Measurements from ENCODE around the gene WIPF3. TPM values are rescaled to one million over a fixed set of nuclear protein-coding genes. Genes with fewer than 3 reads are reported as not detected.
A peak's percentile ranks its signal among the peaks of the same experiment; 100 is the strongest.

WIPF3 gene
- total RNA-seq, 1 experiment from 2014 or later: not detected

DNA sequence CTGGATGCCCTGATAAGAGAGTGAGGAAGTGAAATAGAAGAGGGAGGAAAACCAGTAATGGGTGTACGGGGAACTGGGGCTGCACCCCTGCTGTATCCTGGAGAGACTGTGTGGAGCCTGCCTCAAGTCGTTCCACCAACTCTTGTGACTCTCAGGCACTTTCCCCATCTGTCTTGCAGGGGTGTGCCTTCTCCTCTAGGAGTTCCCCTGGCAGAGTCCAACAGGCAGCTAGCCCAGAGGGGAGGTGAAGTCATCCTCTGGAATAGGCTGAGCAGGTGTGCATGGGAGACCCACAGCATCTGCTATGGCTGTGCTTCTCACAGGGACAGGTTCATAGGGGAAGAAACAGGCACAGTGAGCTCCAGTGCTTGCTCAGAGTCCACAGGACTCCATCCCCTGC lies 46.8 kb downstream of the WIPF3 start:
- ChIA-PET CTCF (interaction anchor here (1.4 kb wide), 1 partner anchor 69 kb away, joined by 3 read pairs; no protein-coding TSS in a partner anchor), POLR2A (no interaction called here)
- DNase-seq (ENCODE audit: unreplicated experiment): peak; percentile 59
- Mint-ChIP-seq H3K27ac (ENCODE audit: low read depth, unreplicated experiment) (no peak overlapping the region), H3K36me3 (ENCODE audit: insufficient read depth, unreplicated experiment) (no peaks in the 10 kb centered on the region), H3K27me3 (ENCODE audit: insufficient read depth, unreplicated experiment) (peaks cover 45% of the 10 kb centered on the region), H3K4me1 (ENCODE audit: insufficient read depth, unreplicated experiment) (peaks cover 11% of the 10 kb centered on the region), H3K9me3 (ENCODE audit: unreplicated experiment) (no peaks in the 10 kb centered on the region), H3K4me3 (ENCODE audit: unreplicated experiment) (no peak overlapping the region)
- no TSS peak for BruUV-seq (replicated peaks)
- intact Hi-C loops (cut with micrococcal nuclease): no loop called here
- TF ChIP-seq, protein P1, sequence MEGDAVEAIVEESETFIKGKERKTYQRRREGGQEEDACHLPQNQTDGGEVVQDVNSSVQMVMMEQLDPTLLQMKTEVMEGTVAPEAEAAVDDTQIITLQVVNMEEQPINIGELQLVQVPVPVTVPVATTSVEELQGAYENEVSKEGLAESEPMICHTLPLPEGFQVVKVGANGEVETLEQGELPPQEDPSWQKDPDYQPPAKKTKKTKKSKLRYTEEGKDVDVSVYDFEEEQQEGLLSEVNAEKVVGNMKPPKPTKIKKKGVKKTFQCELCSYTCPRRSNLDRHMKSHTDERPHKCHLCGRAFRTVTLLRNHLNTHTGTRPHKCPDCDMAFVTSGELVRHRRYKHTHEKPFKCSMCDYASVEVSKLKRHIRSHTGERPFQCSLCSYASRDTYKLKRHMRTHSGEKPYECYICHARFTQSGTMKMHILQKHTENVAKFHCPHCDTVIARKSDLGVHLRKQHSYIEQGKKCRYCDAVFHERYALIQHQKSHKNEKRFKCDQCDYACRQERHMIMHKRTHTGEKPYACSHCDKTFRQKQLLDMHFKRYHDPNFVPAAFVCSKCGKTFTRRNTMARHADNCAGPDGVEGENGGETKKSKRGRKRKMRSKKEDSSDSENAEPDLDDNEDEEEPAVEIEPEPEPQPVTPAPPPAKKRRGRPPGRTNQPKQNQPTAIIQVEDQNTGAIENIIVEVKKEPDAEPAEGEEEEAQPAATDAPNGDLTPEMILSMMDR (IDR thresholded peaks at IDR 0.05; ENCODE audit: unreplicated experiment): no peak

DNA sequence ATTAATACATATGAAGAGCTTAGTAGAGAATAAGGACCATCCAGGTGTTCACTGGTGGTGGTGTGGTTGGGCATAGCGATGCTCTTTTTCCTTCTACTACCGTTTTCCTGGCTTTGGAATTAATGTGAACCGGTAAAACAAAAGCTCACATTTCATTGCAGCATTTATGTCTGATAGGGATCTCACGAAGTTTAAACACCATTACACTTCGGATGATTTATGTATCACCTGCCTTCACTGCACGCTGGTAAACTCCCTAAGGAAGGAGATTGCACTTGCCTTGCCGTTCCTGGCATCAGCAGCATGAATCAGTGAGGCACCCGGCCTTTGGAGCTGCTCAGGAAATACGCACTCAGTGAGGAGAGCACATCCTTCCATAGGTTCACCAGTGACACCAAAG lies 47.5 kb downstream of the WIPF3 start:
- no peak overlapping the region for H3K27ac Mint-ChIP-seq (ENCODE audit: low read depth, unreplicated experiment)
- ChIA-PET POLR2A (interaction anchor here (1.1 kb wide), 1 partner anchor 41 kb away, joined by 4 read pairs; no protein-coding TSS in a partner anchor), CTCF (interaction anchor here (1.4 kb wide), 1 partner anchor 68 kb away, joined by 3 read pairs; no protein-coding TSS in a partner anchor)
- H3K4me3 Mint-ChIP-seq (ENCODE audit: unreplicated experiment): no peak overlapping the region
- H3K27me3 Mint-ChIP-seq (ENCODE audit: insufficient read depth, unreplicated experiment): peaks cover 42% of the 10 kb centered on the region
- H3K9me3 Mint-ChIP-seq (ENCODE audit: unreplicated experiment): no peaks in the 10 kb centered on the region
- BruUV-seq (replicated peaks): no TSS peak
- intact Hi-C loops (cut with micrococcal nuclease): no loop called here
- DNase-seq (ENCODE audit: unreplicated experiment): no peak
- TF ChIP-seq, protein P1 (IDR thresholded peaks at IDR 0.05; ENCODE audit: unreplicated experiment): no peak
- H3K4me1 Mint-ChIP-seq (ENCODE audit: insufficient read depth, unreplicated experiment): peaks cover 11% of the 10 kb centered on the region
- H3K36me3 Mint-ChIP-seq (ENCODE audit: insufficient read depth, unreplicated experiment): no peaks in the 10 kb centered on the region

DNA sequence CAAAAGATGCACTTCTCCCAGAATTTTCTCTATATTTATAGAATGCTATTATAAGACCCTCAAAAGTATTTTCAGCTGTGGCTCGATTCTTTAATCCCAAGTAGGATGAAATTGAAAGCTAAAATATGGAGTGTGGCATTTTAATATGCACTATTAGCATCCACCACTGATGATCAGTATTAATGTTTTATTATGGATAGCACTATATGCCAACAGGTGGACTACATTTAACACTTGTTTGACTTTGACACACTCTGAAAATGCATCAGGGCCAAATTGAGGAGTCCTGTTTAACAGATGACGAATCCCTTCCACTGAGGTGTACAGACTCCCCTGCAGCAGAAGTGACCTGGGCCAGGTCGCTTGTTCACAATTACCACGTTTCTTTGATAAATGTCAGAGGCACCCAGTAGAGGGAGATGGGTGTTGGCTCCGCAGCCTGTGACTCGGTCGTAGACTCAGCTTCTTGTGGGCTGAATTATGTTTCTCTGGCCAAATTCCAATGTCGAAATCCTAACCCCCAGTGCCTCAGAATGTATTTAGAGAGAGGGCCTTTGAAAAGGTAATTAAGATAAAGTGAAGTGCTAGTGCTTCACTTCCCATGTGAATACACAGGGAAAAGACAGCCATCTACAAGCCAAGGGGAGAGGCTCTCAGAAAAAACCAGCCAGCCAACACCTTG lies 48.1 kb downstream of the WIPF3 start:
- Mint-ChIP-seq H3K27ac (ENCODE audit: low read depth, unreplicated experiment) (no peak overlapping the region), H3K27me3 (ENCODE audit: insufficient read depth, unreplicated experiment) (peaks cover 36% of the 10 kb centered on the region), H3K4me1 (ENCODE audit: insufficient read depth, unreplicated experiment) (peaks cover 11% of the 10 kb centered on the region), H3K4me3 (ENCODE audit: unreplicated experiment) (no peak overlapping the region), H3K9me3 (ENCODE audit: unreplicated experiment) (no peaks in the 10 kb centered on the region), H3K36me3 (ENCODE audit: insufficient read depth, unreplicated experiment) (no peaks in the 10 kb centered on the region)
- ChIA-PET CTCF (interaction anchor here (0.7 to 1.4 kb wide), 3 partner anchors 45 to 68 kb away, joined by 3 read pairs; no protein-coding TSS in a partner anchor), POLR2A (interaction anchor here (0.6 to 1.1 kb wide), 3 partner anchors 36 to 58 kb away, joined by 3 to 4 read pairs (median 3); no protein-coding TSS in a partner anchor)
- no TSS peak for BruUV-seq (replicated peaks)
- peak; percentile 75 for DNase-seq (ENCODE audit: unreplicated experiment)
- TF ChIP-seq, protein P1 (IDR thresholded peaks at IDR 0.05; ENCODE audit: unreplicated experiment): peak; percentile 15
- intact Hi-C loops (cut with micrococcal nuclease): no loop called here

DNA sequence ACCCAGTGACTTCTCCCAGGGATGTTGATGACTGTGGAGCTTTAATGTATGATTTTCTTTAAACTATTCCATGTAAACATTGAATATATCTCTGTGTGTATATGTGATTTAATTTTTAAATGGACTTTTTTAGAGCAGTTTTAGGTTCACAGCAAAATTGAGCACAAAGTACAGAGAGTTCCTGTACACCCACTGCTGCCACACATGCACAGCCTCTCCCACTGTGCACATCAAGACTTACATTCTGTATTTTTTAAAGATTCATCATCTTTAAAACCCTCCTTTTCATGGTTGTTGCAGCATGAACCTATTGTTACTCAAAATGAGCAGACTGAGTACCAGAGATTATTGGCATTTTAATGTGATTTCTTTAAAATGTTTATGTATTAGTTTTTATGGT lies 51.3 kb downstream of the WIPF3 start:
- TF ChIP-seq, protein P1 (IDR thresholded peaks at IDR 0.05; ENCODE audit: unreplicated experiment): no peak
- POLR2A ChIA-PET: no interaction called here
- Mint-ChIP-seq H3K27me3 (ENCODE audit: insufficient read depth, unreplicated experiment) (peaks cover 9% of the 10 kb centered on the region), H3K4me3 (ENCODE audit: unreplicated experiment) (no peak overlapping the region), H3K27ac (ENCODE audit: low read depth, unreplicated experiment) (no peak overlapping the region), H3K36me3 (ENCODE audit: insufficient read depth, unreplicated experiment) (no peaks in the 10 kb centered on the region), H3K9me3 (ENCODE audit: unreplicated experiment) (no peaks in the 10 kb centered on the region), H3K4me1 (ENCODE audit: insufficient read depth, unreplicated experiment) (peaks cover 5% of the 10 kb centered on the region)
- no peak for DNase-seq (ENCODE audit: unreplicated experiment)
- BruUV-seq (replicated peaks): no TSS peak
- CTCF ChIA-PET: no interaction called here
- intact Hi-C loops (cut with micrococcal nuclease): no loop called here

Data from MCF 10A (cell line).